ENCODE results near the gene TOLLIP.

Gene TOLLIP

DNA sequence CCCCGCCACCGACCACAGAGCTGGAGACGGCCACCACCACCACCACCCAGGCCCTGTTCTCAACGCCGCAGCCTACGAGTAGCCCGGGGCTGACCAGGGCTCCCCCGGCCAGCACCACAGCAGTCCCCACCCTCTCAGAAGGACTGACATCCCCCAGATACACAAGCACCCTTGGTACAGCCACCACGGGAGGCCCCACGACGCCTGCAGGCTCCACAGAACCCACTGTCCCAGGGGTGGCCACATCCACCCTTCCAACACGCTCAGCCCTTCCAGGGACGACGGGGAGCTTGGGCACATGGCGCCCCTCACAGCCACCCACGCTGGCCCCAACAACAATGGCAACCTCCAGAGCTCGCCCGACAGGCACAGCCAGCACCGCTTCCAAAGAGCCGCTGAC, 67.7 kb downstream of the TOLLIP start:
- DNase-seq: no peak

GRCh38 chr11:1240771-1241170, 68.7 kb downstream of the TOLLIP start:
- DNase-seq: no peak

DNA sequence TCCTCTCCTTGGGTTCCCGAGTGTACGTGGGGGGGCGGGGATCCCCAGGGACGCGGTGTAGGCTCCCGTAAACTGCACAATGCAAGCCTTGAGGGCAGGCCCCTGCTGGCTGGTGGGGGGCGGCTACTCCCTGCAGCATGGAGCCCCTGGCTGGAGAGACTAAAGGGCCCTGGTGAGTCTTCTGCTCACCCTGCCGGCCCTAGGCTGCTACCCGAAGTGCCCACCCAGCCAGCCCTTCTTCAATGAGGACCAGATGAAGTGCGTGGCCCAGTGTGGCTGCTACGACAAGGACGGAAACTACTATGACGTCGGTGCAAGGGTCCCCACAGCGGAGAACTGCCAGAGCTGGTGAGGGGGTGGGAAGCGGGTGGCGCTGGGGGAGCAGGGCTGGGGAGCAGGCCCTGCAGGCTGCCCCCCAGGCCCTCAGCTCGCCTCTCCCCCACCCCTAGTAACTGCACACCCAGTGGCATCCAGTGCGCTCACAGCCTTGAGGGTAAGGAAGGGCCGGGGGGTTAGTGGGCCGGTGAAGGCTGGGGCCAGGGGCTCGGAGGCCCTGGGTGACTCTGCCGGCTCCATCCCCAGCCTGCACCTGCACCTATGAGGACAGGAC, 69.7 kb downstream of the TOLLIP start:
- no peak for DNase-seq

- DNase-seq: no peak
Observed at GRCh38 chr11:1238767-1239595, 70.5 kb downstream of the TOLLIP start.

- no peak for DNase-seq
Observed at GRCh38 chr11:1237851-1238250, 71.6 kb downstream of the TOLLIP start.

DNA sequence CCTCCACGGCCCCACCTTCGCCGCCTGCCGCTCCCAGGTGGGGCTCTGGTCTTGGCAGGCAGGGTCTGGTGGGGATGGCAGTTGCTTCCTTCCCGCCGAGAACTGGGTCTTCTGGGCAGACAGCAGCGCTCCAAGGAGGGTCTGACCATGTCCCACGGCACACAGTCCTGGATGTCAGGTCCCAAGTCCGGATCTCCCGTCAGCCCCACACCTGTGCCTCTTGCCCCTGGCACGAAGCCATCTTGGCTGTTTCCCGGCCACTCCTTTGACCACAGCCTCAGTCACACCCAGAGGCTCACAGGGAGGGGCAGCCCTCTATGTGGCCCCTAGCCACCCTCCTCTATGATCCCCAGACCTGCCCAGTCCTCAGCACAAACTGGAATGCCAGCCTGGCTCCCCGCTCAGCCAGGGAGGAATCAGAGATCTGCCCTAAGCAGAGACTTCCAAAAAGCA, 72.3 kb downstream of the TOLLIP start:
- no peak for DNase-seq

DNA sequence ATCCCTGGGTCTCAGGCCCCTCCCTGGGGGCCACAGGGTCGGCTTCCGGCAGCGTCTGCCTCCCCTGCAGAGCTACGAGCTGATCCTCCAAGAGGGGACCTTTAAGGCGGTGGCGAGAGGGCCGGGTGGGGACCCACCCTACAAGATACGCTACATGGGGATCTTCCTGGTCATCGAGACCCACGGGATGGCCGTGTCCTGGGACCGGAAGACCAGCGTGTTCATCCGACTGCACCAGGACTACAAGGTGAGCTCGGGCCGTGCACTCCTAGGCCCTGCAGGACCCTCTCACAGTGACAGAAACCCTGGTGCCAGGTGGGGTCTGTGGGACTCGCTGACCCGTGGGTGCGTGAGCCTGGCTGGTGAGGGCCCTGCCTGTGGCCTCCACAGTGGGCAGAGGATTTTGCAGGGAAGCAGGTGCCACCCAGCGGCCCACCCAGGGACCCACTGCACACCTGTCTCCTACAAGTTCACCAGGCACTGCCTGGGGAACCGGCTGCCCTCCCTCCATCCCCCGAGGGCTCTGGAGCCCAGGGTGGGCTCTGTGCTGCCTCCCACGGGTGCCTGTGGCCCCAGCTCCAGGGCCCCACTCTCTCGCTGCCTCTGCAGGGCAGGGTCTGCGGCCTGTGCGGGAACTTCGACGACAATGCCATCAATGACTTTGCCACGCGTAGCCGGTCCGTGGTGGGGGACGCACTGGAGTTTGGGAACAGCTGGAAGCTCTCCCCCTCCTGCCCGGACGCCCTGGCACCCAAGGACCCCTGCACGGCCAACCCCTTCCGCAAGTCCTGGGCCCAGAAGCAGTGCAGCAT, 72.9 kb downstream of the TOLLIP start:
- DNase-seq: no peak

- DNase-seq: no peak
Observed at GRCh38 chr11:1235901-1236315, 73.5 kb downstream of the TOLLIP start.

GRCh38 chr11:1235306-1235900, 74.0 kb downstream of the TOLLIP start:
- no peak for DNase-seq

- DNase-seq: no peak
Observed at GRCh38 chr11:1234771-1235305, 74.6 kb downstream of the TOLLIP start.

DNA sequence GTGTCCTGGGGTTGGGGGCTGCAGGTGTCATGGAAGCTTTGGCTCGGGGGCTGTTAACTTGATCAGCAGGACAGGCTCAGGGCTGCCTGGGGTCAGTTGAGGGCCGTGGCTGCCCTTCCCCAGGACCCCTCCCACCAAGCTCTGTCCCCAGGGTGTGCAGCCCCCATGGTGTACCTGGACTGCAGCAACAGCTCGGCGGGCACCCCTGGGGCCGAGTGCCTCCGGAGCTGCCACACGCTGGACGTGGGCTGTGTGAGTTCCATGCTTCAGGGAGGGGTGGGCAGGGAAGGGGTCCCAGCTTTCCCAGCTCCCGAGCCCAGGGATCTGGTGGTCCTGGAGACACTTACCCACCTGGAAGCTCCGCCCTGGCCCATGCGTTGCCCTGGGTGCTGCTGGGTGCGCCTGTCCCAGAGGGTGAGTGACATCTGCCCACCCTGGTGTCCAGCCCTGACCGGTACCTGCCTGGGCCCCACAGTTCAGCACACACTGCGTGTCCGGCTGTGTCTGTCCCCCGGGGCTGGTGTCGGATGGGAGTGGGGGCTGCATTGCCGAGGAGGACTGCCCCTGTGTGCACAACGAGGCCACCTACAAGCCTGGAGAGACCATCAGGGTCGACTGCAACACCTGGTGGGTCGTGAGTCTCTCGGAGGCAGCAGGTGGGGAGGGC, 75.2 kb downstream of the TOLLIP start:
- no peak for DNase-seq

- DNase-seq: no peak
Observed at GRCh38 chr11:1233351-1234053, 75.9 kb downstream of the TOLLIP start.

DNA sequence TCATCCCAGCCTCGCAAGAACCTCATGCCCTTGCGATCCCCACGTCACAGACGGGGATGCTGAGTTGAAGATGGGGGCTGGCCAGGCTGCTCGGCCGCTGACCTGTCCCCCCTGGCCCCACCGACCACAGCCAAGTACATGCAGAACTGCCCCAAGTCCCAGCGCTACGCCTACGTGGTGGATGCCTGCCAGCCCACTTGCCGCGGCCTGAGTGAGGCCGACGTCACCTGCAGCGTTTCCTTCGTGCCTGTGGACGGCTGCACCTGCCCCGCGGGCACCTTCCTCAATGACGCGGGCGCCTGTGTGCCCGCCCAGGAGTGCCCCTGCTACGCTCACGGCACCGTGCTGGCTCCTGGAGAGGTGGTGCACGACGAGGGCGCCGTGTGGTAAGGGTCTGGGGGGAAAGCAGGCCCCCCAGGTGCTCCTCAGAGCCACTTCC, 76.5 kb downstream of the TOLLIP start:
- no peak for DNase-seq

GRCh38 chr11:1232021-1232882, 77.2 kb downstream of the TOLLIP start:
- no peak for DNase-seq

DNA sequence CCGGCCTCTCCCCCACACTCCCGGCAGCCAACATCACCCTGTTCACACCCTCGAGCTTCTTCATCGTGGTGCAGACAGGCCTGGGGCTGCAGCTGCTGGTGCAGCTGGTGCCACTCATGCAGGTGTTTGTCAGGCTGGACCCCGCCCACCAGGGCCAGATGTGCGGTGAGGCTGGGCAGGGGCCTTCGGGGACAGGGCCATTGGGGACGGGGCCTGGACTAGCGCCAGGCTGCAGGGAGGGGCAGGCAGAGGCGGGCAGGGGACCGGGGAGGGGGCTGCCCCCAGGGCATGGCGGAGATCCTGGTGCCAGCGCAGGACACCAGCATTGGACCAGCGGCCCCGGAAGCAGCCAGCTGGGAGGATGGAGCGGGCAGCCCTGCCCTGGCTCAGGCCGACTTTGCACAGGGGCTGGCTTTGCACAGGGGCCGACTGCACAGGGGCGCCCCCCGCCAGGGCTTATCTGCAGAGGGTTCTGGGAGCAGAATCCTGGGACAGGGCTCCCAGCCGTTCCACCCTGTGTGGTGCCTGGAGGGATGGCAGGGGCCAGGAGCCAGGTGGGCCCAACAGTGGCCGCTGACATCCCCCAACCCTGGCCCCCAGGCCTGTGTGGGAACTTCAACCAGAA, 77.9 kb downstream of the TOLLIP start:
- no peak for DNase-seq

GRCh38 chr11:1230456-1231395, 78.7 kb downstream of the TOLLIP start:
- no peak for DNase-seq

GRCh38 chr11:1230121-1230455, 79.3 kb downstream of the TOLLIP start:
- no peak for DNase-seq

- DNase-seq: no peak
Observed at GRCh38 chr11:1229471-1230120, 79.8 kb downstream of the TOLLIP start.
